ENCODE data around the gene CD244.
A peak's percentile ranks its signal among the peaks of the same experiment; 100 is the strongest.
"Not testable (repeated sequence)": the region's sequence is repeated elsewhere in the genome, so short reads cannot be mapped to it uniquely, and the experiment has no call there.

The CD244 gene

GRCh38 chr1:160808289-160808688 lies 54.4 kb downstream of the CD244 start:
- DNase-seq, result no peak

- no peak for DNase-seq
These were observed 54.9 kb downstream of the CD244 start for GRCh38 chr1:160807738-160808137.

GRCh38 chr1:160807247-160807646 lies 55.4 kb downstream of the CD244 start:
- DNase-seq, result no peak

GRCh38 chr1:160806784-160807183 lies 55.9 kb downstream of the CD244 start:
- DNase-seq, result no peak

GRCh38 chr1:160806109-160806665 lies 56.5 kb downstream of the CD244 start:
- no peak for DNase-seq

- DNase-seq, result no peak
These were observed 60.7 kb downstream of the CD244 start for GRCh38 chr1:160801836-160802580.

- peak; percentile 64 for DNase-seq
These were observed 61.9 kb downstream of the CD244 start for GRCh38 chr1:160800645-160801408.

GRCh38 chr1:160800142-160800541 lies 62.5 kb downstream of the CD244 start:
- no peak for DNase-seq

GRCh38 chr1:160799641-160800040 lies 63.0 kb downstream of the CD244 start:
- no peak for DNase-seq

- DNase-seq, result no peak
These were observed 64.2 kb downstream of the CD244 start for GRCh38 chr1:160798439-160798838.

GRCh38 chr1:160797861-160798273 lies 64.8 kb downstream of the CD244 start:
- peak; percentile 85 for DNase-seq

GRCh38 chr1:160797271-160797709 lies 65.4 kb downstream of the CD244 start:
- DNase-seq, result no peak

GRCh38 chr1:160795951-160796383 lies 66.7 kb downstream of the CD244 start, which contains the start of gene LY9:
Gene LY9, plus strand, starts transcription at chr1:160796174. Its CDS starts 14 bp downstream, at chr1:160796188.
- DNase-seq, result peak; percentile 96

- DNase-seq, result no peak
These were observed 68.3 kb downstream of the CD244 start for GRCh38 chr1:160794376-160794775.

GRCh38 chr1:160789702-160790611 lies 72.7 kb downstream of the CD244 start:
- DNase-seq, result no peak

- DNase-seq, result no peak
These were observed 73.5 kb downstream of the CD244 start for GRCh38 chr1:160789051-160789701.

- DNase-seq, result not testable (repeated sequence)
These were observed 79.5 kb downstream of the CD244 start for GRCh38 chr1:160782988-160783765.

- DNase-seq, result peak; percentile 37
These were observed 80.6 kb downstream of the CD244 start for GRCh38 chr1:160781914-160782689.

GRCh38 chr1:160781186-160781766 lies 81.4 kb downstream of the CD244 start:
- no peak for DNase-seq

GRCh38 chr1:160780398-160780755 lies 82.3 kb downstream of the CD244 start:
- DNase-seq, result no peak
